Measurements from ENCODE around the gene LRMDA.

GRCh38 chr10:75508239-75508813 lies 76.9 kb downstream of the LRMDA start:
- TF ChIP-seq CTCF (IDR thresholded peaks at IDR 0.05; ENCODE audit: extremely low read depth in 1 of 2, insufficient read depth in 1 of 2, low read depth in 1 of 2, low read length in 2 of 2) (no peak), JUN (IDR thresholded peaks at IDR 0.05; ENCODE audit: borderline replicate concordance, insufficient read depth, insufficient read length, low read depth) (no peak), POLR2AphosphoS5 (IDR thresholded peaks at IDR 0.05; ENCODE audit: insufficient read depth, low read depth, low read length) (no peak), EZH2 (IDR thresholded peaks at IDR 0.05; ENCODE audit: borderline replicate concordance, low read depth, low read length, severe bottlenecking) (no peak), MAX (IDR thresholded peaks at IDR 0.05; ENCODE audit: insufficient read depth, insufficient read length) (no peak), MYC (IDR thresholded peaks at IDR 0.05; ENCODE audit: low read depth, low read length) (no peak), POLR2A (IDR thresholded peaks at IDR 0.05; ENCODE audit: low read depth, low read length) (no peak), FOS (IDR thresholded peaks at IDR 0.05; ENCODE audit: borderline replicate concordance, insufficient read depth, low read length) (no peak), GATA2 (IDR thresholded peaks at IDR 0.05; ENCODE audit: insufficient read depth, insufficient read length, low read depth, low read length) (no peak)
